Pancreas (tissue), 10 donors: ENCODE measurements around the gene ARFGAP3. TPM values are rescaled to one million over a fixed set of nuclear protein-coding genes. Genes with fewer than 3 reads are reported as not detected.

Experiments
- ATAC-seq, 4 donors: fragments of 200-7000 bp; cut with Tn5 transposase; one replicate each; pipeline versions ENCODE4 v1.8.0 to v1.9.1; 2020; ENCODE audit warnings: mild to moderate bottlenecking in 4 of 4, moderate library complexity in 4 of 4
- DNase-seq, 6 donors: peaks; one replicate each; pipeline ENCODE4 v3.0.0-alpha.2; 2020
- FAIRE-seq: peaks from 2 replicates; lab custom pipeline; 2012; peaks lifted over from hg19 to GRCh38; lab: Jason Lieb, UNC
- H3K27ac ChIP-seq, 4 donors: fragments of 200-600 bp; sonication (generic); 1 replicate in 3 of 4; 2 replicates in 1 of 4; pipeline versions ENCODE4 v1.5.0 to v1.8.0; 2020
- H3K27me3 ChIP-seq, 4 donors: fragments of 200-600 bp; one replicate each; pipeline ENCODE4 v1.8.0; 2021
- H3K36me3 ChIP-seq, 3 donors: fragments of 200-600 bp; sonication (generic) in 1 of 3; one replicate each; pipeline versions ENCODE4 v1.5.0 to v1.8.0; 2020 to 2021
- H3K4me1 ChIP-seq, 3 donors: fragments of 200-600 bp; one replicate each; pipeline ENCODE4 v1.8.0; 2021
- H3K4me3 ChIP-seq, 4 donors: fragments of 200-600 bp; sonication (generic) in 2 of 4; one replicate each; pipeline versions ENCODE4 v1.5.0 to v1.8.0; 2020 to 2021
- H3K9me3 ChIP-seq, 4 donors: fragments of 200-600 bp; one replicate each; pipeline ENCODE4 v1.8.0; 2021
- CTCF ChIP-seq, 4 donors: fragments of 200-600 bp; sonication (generic) in 3 of 4; IDR thresholded peaks; one replicate each; pipeline versions ENCODE4 v1.5.0 to v1.8.0; 2021; ENCODE audit warnings: antibody characterized with exemption in 4 of 4
- WGBS, 2 donors: extraction: QIAGEN DNeasy Blood & Tissue Kit; methylation state at CpG; one replicate each; pipeline ENCODE4 v1.1.7; 2013; 5-methylcytosine and 5-hydroxymethylcytosine counted together
- intact Hi-C, 3 donors: fragments of 100-400 bp; cut with DNase I; formaldehyde crosslinking; loops; one replicate each; pipeline versions ENCODE4 v1.11.1 to v1.14.2; 2022
- polyA plus RNA-seq, 2 donors: library from polyadenylated mRNA; stranded (reverse); fragments of 200-250 nt; gene quantifications; one replicate each; pipeline ENCODE4 v1.2.3, GENCODE V29; 2013
- total RNA-seq, 6 donors: library from RNA; stranded (reverse); fragmentation: NEBNext Ultra II Directional in 4 of 6; extraction: Animal tissue kit (Norgen Biotek cat#: 25700) in 4 of 6; gene quantifications; one replicate each; pipeline versions ENCODE4 v1.2.1 to v1.2.4, GENCODE V29; 2021 to 2023
- donor health status: healthy with polysubstance abuse.
- donor health status: DM: no; HTN: no; CAD: no; lungs with moderate emphysema.
- donor health status: DM: no; HTN: no; CAD: no.
- donor health status: control.
- donor health status: control.
- donor health status: Bipolar disorder and iron deficiency.
- donor health status: DM: yes; HTN: yes; CAD: no.
- donor health status: DM: no; HTN: no; CAD: no.
- donor health status: DM: no; HTN: no; CAD: no.
- donor health status: DM: yes; HTN: yes; CAD: no.

ARFGAP3 gene
- total and polyA plus RNA-seq, 8 donors: 39.1 to 75.3 (median 61.1) TPM

GRCh38 chr22:42891696-42892095, 34.6 kb upstream of the ARFGAP3 start:
- H3K4me3 ChIP-seq: peak overlapping the region in 1 of 4 donors; percentile 17
- H3K27ac ChIP-seq: peak overlapping the region; percentile 84 to 93 (median 92)
- intact Hi-C loops: no loop called here
- no peaks in the 10 kb centered on the region for H3K27me3 ChIP-seq
- no peak for TF ChIP-seq CTCF (IDR thresholded peaks at IDR 0.05)
- peaks cover 64 to 88% (median 70%) of the 10 kb centered on the region in 3 donors for H3K4me1 ChIP-seq
- H3K9me3 ChIP-seq: no peaks in the 10 kb centered on the region
- FAIRE-seq: no peak
- ATAC-seq: no peak
- peak in 2 of 6 donors; percentile 50 to 57 for DNase-seq
- peaks cover 0 to 10% (median 0%) of the 10 kb centered on the region in 3 donors for H3K36me3 ChIP-seq
- WGBS, 2 donors: 72 to 73% methylated on average over 3 of the region's 3 CpGs

GRCh38 chr22:42891008-42891407, 33.9 kb upstream of the ARFGAP3 start:
- WGBS, 2 donors: 79 to 83% methylated on average over 13 of the region's 13 CpGs
- DNase-seq (no peak), FAIRE-seq (no peak), ATAC-seq (no peak)
- Histone ChIP-seq H3K36me3 (peaks cover 0 to 10% (median 0%) of the 10 kb centered on the region in 3 donors), H3K4me1 (peaks cover 66 to 91% (median 75%) of the 10 kb centered on the region in 3 donors), H3K27me3 (no peaks in the 10 kb centered on the region), H3K4me3 (no peak overlapping the region), H3K27ac (peak overlapping the region; percentile 25 to 93 (median 92)), H3K9me3 (no peaks in the 10 kb centered on the region)
- no peak for TF ChIP-seq CTCF (IDR thresholded peaks at IDR 0.05)
- intact Hi-C loops: no loop called here

- intact Hi-C loops: no loop called here
- no peak for ATAC-seq
- FAIRE-seq: no peak
- Histone ChIP-seq H3K4me1 (peaks cover 65 to 83% (median 68%) of the 10 kb centered on the region in 3 donors), H3K36me3 (peaks cover 0 to 11% (median 0%) of the 10 kb centered on the region in 3 donors), H3K27me3 (no peaks in the 10 kb centered on the region), H3K4me3 (no peak overlapping the region), H3K9me3 (no peaks in the 10 kb centered on the region), H3K27ac (peak overlapping the region in 2 of 4 donors; percentile 91 to 93)
- DNase-seq: no peak
- WGBS, 2 donors: 85 to 92% methylated on average over 4 of the region's 4 CpGs
- no peak for TF ChIP-seq CTCF (IDR thresholded peaks at IDR 0.05)
Observed at GRCh38 chr22:42889304-42889703, 32.2 kb upstream of the ARFGAP3 start.

GRCh38 chr22:42887523-42888507, 30.7 kb upstream of the ARFGAP3 start:
- intact Hi-C loops: no loop called here
- WGBS, 2 donors: 19 to 25% methylated on average over 14 of the region's 14 CpGs
- no peak overlapping the region for H3K4me3 ChIP-seq
- ATAC-seq (peak; percentile 72 to 81 (median 77)), FAIRE-seq (no peak), DNase-seq (peak; percentile 74 to 91 (median 84))
- peaks cover 0 to 23% (median 12%) of the 10 kb centered on the region in 3 donors for H3K36me3 ChIP-seq
- no peaks in the 10 kb centered on the region for H3K27me3 ChIP-seq
- no peaks in the 10 kb centered on the region for H3K9me3 ChIP-seq
- peaks cover 58 to 69% (median 62%) of the 10 kb centered on the region in 3 donors for H3K4me1 ChIP-seq
- TF ChIP-seq CTCF (IDR thresholded peaks at IDR 0.05): no peak
- H3K27ac ChIP-seq: peak overlapping the region; percentile 79 to 96 (median 88)
